Left renal pelvis (tissue), 4 donors: Measurements from ENCODE around the gene CUEDC2. TPM values are rescaled to one million over a fixed set of nuclear protein-coding genes. Genes with fewer than 3 reads are reported as not detected.

Source experiments
- DNase-seq, 4 donors: peaks; one replicate each; pipeline ENCODE4 v3.0.0-alpha.2; 2013; ENCODE audit warnings: low read depth in 4 of 4, low spot score in 3 of 4
- polyA plus RNA-seq, 4 donors: library from polyadenylated mRNA; unstranded; fragments of 120-200 nt; gene quantifications; one replicate each; pipeline ENCODE4 v1.2.1, GENCODE V29; 2013; ENCODE audit not compliant: insufficient read length in 4 of 4

CUEDC2 gene
- polyA plus RNA-seq, 4 donors, result 62.7 to 89.6 (median 77.5) TPM

DNA sequence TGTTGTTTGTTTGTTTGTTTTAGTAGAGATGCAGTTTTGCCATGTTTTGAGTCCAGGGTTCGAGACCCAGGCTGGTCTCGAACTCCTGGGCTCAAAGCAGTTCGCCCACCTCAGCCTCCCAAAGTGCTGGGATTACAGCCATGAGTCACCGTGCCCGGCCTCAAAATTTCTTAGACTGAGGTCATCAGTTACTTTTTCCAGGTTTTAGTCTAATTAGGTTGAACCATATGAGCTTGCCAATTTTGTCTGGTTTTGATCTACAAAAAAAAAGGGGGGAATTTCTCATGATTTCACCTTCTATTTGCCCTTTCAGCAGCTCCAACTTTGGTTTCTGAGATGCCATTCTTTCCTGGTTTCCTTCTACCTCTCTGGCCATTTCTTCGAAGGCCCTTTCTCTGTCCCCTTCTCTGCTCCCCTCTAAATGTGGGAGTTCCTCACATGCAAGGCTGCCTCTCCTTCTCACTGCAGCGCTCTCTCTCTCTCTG is 5.5 kb downstream of the CUEDC2 start:
- no peak for DNase-seq

DNA sequence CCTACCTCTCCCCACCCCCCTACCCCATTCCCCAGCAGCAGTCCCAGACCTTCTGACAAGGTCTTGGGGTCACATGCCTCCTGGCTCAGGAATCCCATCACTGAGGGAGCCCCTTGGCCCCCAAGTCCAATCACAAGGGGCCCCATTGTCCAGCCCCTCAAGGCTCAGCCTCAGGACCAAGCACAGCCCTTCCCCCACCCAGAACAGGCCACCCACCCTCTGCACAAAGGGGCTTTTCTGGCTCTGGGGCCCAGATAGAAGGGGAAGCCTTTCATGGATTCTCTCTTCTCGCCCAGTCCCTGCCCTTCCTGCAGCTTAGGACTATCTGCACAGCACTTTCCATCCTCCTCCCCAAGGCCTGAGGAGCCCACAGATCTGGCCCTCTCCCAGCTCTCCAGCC is 6.9 kb downstream of the CUEDC2 start:
- DNase-seq, result no peak

DNA sequence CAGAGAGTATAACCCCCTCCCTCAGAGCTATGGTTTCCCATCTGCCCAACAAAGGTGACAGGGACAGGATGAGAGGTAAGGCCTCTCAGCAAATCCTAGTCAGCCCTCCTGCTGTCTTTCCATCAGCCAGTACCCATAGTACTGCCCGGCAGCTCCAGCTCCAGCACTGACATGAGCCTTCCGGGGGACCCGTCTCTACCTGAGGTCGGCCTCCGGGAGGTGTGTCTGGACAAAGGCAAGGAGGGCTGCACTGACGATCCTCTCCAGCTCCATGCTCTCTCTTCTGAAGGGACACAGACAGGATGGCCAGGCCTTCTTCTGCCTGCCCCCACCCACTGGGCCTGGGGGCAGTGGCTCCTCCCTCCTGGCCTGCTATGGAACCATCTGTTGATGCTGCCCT is 7.5 kb downstream of the CUEDC2 start:
- no peak for DNase-seq

DNA sequence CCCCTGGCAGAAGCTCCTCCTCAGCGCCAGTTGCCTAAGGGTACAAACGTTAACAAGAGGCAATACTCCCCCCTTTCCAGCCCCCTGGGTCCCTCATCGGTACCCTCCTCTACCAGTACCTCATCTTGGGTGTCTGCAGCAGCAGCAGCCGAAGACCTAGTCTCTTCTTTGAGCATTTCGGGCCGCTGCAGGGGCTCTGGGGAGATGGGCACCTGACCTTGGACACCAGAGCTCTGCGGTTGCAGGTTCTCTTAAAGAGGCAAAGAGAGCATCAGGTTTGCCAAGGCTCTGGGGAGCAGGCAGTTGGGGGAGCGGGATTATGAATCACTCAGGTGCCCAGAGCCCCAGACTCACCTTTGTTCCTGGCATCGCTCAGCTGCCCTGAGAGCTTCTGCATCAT is 8.2 kb downstream of the CUEDC2 start:
- no peak for DNase-seq

DNA sequence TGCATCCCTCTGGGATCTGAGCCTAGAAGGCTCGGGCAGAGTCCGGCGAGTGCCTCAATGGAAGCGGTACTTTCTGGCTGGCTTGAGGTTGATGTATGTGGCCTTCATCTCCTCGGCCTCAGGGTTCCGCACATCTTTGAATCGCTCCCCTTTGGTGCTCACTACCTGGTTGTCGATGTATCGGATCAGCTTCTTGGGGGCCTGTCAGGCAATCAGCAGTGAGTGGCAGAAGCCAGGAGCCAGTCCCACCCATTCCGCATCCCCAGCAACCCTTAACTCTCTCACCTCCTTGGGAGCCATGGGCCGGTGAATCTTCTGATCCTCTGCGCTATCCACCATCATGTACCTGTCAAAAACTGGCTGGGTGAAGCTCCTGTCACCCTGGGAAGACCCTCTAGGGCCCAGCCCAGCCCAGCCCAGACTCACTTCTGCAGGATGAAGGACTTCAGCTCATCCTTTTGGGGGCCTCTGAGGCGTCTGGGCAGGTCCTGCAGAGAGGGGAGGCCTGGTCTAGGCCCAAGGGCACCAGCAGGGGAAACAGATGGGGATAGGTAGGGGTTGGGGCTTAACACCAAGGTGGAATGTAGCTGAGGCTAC is 8.9 kb downstream of the CUEDC2 start:
- DNase-seq, result no peak

DNA sequence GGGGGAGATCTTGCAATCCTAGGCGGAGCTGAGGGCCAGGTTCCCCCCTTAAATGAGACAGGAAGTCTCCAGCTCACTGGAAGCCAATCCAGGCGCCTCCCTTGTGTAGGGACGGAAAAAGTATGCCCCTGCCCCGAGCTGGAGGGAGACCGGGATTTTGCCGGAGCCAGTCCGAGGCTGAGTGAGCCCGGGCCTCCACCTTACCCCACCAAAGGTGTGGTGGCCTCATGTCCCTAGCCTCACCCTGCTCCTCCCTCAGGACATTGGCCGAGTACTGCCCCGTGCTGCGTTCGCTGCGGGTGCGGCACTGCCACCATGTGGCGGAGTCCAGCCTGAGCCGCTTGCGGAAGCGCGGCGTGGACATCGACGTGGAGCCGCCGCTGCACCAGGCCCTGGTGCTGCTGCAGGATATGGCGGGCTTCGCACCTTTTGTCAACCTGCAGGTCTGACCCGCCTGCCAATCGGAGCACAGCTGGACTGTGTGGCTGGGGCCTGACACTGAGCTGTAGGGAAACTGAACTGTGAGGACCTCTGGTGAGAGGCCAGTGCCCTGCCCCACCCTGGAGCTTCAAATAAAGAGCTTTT is 9.7 kb downstream of the CUEDC2 start:
- DNase-seq, result no peak

DNA sequence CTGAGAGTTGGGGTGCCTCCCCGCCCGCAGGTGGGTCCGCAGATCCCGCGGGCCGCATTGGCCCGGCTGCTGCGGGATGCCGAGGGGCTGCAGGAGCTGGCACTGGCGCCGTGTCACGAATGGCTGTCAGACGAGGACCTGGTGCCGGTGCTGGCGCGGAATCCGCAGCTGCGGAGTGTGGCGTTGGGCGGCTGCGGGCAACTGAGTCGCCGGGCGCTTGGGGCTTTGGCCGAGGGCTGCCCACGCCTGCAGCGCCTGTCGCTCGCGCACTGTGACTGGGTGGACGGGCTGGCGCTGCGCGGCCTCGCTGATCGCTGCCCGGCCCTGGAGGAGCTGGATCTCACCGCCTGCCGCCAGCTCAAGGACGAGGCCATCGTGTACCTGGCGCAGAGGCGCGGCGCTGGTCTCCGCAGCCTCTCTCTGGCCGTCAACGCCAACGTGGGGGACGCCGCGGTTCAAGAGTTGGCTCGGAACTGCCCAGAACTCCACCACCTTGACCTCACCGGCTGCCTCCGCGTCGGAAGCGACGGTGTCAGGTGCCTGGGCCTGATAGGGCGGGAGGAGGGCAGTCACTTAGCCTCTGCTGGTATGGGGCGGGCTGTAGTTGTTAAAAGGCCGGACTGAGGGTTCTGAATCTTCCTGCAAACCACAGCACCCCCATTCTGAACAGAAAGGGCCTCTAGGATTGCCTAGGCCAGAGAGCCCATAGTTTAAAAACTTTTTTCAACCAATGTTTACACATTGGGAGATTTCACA is 10.4 kb downstream of the CUEDC2 start:
- no peak for DNase-seq

DNA sequence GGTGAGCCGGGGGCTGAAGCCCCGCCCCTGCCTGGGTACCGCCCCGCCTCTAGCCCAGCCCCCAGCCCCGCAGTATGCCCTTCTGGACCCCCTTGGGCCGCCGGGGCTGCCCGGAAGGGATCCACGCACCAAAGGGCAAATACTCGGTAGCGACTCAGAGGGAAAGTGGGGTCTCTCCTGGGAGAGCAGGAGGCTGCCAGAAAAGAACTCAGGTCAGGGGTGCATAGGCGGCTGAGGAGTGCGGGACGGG is 10.9 kb downstream of the CUEDC2 start:
- DNase-seq, result no peak

DNA sequence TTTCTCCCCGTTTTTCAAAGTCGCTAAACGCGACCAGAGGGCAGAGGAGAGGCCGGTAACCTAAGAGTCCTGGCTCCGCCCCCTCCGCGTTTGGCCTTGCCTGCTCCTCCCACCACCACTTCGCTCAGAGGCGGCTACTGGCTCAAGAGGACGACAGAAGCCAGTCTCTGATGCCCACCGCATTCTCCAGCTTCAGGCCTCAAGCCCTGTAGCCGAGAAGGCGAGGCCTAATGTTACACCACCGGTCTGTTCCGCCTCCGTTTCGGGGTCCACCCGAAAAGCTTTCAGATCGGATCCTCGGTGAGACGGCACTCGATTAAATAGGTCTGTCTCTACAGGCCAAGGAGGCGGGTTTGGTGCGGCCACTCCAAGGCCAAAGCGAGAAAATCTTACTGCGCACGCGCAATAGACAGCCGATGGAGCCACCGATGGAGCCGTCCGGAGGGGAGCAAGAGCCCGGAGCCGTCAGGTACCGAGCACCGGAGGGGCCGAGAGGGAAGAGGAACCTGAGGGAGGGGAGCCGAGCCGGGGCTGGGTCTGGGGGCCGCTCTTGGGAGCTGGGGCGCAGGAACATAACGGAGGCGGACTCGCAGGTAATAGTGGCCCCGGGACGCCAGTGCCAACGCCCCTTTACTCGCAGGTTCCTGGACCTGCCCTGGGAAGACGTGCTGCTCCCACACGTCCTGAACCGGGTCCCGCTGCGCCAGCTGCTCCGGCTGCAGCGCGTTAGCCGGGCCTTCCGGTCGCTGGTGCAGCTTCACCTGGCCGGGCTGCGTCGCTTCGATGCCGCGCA is 11.5 kb downstream of the CUEDC2 start, which contains the start of gene FBXL15:
FBXL15 (plus strand) TSS at position 123 of the 793 bp plus-strand sequence; CDS start at position 417, 294 bp downstream.
- DNase-seq, result peak; percentile 95 to 97 (median 96)

DNA sequence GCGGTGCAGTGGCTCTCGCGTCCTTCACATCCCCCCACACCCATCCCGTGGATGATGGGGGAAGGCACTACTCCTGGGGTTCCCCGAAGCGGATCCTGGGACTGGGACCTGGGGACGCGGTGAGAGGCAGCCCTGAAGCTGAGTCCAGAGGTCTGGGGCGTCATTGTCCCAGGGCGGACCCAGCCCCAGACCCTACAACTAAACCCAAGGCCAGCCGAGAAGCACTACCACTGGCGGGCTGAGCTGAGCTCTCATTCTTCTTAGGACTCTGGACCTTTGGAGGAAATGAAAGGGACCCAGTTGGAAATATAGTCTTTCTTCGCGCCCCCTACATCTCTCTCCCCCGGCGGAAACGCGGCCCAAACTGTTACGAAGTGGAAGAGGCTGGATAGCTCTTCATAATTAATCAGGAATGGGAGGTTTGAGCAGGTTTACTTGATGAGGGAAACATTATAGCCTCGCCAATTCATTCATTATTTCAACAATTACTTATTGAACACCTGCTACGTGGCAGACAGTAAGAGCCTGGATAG is 12.1 kb downstream of the CUEDC2 start:
- no peak for DNase-seq

DNA sequence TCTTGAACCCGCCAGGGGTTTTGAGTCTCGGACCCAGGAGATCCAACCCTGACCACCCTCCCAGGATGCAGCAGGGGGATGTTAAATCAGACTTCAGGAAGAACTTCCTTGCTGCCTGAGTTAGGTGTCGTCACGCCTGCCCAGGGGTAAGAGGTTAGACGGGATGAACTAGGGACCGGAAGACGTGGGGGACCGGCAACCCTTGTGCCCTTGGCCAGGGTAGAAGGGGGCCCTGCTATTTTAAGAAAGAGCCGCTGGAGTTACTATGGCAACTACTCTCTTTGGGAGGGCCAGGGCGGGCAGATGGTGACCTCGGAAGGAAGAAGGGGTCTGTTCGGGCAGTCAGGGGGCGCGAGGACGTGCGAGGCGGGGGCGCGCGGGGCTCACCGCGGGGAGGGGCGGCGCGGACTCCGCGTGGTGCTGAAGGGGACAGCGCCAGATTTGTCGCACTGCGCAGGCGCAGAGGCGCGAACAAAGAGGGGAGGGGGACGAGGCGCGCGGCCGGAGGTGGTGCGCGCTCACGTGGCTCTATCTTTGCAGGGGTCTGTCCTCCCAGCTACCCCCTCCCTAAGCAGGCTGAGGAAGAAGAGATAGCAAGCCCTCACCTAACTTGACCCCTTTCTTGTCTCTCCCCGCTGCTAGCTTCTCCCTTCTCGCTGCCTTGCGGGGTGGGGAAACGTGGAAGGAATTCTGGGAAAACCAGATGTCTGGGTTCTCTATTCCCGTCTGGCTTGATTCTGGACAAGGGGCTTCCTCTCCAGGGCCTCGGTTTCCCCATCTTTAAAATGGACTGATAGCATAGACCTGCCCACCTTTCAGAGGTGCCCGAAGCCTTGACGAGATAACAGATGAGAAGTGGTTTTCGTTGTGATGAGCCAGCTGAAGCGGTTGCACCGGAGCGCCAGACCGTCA is 12.8 kb downstream of the CUEDC2 start:
- no peak for DNase-seq

DNA sequence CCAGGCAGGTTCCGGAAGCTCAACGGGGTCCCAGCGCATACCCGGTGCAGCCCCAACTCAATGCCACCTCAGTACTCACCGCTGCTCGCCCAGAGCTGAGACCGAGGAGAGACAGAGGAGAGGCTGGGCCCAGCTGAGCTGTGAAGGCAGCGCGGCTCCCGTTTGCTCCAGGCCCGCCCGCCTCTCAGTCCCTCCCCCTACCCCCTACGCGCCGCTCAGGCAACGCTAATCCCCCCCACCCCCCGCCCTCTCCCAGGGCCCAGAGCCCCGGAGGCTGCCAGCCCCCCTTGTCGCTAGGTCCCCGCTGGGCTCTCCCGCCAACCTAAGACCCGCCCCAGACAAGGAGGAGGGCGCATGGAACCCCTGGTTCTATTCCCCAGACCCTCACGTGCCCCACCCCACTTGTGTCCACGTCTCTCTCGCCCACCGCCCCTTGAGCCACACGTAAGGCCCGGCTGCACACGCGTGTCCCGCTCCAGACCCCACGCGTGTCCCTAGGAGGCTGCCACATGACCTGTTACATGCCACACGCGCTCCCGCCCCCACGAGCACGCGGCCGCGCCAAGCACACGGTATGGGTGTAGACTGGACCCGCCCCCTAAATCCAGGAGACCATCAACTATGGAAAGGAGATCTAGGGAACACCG is 13.6 kb downstream of the CUEDC2 start, which contains the start of gene PSD:
PSD (minus strand) TSS at position 164 of the 647 bp plus-strand sequence. CDS start 1,747 bp downstream, outside the sequence.
- no peak for DNase-seq

DNA sequence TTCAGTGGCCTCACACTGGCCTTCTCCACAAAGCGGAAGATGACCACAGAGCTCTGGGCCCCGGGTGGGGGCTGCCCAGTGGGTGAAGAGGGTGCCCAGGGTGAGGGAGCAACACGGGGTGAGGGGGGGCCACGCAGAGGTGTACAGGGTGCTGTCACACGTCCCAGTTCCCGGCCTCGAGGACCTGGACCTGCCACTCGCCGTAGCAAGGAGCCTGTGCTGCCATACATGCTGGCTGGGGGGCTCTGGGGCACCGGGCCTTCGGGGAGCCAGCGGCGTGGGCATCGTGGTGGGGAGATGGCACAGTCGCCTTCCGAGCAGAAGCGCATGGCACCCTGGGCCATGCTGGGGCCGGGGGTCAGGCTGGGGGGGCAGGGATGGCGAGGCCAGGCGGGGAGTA is 15.7 kb downstream of the CUEDC2 start:
- DNase-seq, result no peak

DNA sequence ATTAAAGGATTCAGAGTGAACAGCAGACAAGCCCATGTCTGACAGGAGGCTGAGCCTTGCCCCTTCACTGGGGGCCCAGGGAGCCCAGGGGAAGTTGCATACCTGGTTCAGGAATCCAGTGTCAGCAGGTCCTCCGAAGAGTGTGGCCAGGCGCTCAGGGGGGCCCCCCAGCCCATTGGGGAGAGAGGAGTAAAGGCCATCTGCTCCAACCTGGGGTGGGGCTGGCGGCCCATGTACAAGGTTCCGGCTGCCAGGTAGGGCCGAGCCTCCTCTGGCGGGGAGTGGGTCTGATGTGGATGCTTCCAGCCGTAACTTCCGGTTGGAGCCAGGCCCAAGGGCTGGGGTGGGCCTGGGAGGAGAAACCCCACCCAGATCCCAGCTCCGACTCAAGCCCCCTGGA is 16.1 kb downstream of the CUEDC2 start:
- DNase-seq, result no peak

DNA sequence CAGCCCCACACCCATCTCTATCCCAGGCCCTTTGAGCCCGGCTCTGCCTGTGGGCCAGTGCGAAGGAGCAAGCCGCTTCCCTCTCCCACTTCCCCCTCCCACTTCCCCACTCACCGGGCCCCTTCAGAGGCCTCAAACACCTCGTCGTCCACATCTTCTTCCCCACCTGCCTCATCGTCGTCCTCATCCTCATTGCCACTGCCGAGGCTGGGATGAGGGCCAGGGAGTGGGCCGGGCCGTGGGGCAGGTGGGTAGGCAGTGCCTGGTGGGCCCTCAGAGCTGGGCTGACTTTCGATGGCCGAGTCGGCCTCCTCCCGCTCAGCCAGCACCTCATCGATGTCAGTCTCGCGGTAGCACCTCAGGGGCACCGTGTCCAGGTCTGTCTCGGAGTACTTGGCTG is 17.6 kb downstream of the CUEDC2 start:
- DNase-seq, result no peak

DNA sequence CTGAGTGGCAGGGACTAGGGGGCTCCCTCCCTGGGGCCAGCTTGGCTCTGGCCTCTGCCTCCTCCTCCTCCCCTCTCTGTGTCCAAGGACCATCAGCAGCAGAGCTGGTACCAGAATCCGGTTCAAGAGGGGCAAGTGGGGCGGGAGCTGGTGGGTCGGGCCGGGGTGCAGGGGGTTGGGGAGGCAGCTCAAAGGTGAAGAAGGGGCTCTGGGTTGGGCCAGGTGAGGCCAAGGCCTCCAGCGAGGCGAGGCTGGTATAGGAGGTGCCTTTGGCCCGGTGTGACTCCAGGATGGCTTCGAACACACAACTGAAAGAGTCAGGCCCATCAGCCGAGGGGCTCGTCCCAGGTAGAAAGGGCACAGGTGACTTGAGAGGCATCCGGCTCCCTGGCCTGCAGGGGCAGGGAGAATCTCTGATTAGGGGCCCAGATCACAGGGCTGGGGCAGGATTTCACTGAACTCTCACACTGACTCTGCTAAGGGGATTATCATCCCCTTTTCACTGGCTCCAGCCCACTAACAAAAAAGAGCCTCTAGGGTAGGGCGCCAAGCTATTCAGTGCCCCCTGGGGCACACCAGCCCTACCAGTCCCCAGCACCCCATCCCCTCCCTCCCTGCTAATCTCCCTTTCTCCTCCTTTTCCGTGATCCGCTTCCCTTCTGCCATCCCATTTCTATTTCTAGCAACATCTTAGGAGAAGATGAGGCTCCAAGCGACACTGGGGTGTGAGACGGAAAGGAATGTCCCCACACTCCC is 18.4 kb downstream of the CUEDC2 start:
- no peak for DNase-seq

DNA sequence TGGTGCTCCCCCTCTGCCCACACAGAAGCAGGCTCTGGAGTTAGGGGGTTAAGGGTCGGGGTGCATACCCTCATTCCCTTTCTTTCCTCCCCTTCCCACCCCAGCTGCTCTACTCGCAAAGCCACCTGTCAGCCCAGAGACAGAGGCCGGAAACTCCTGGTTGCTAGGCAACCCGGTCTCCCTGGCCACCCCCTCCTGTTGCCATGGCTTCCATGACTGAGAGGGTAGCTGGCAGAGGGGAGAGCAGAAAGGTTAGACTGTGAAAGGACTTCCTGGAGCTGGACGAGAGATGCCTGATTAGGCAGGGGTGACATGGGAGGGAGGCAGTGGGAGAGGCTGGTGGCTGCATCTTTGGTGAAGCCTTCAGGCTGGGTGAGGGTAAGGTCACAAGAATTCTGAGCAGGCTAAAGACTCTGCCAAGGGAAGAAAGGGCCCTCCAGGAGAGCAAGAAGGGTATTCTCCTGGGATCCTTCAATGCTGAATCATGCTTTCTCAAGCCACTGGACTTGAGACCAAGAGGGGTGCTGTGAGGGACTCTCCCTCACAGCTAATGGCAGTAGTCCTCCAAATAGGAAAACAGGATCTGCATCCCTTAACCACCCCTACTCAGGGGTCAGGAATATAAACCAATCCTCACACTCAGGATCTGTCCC is 19.2 kb downstream of the CUEDC2 start:
- DNase-seq, result no peak

DNA sequence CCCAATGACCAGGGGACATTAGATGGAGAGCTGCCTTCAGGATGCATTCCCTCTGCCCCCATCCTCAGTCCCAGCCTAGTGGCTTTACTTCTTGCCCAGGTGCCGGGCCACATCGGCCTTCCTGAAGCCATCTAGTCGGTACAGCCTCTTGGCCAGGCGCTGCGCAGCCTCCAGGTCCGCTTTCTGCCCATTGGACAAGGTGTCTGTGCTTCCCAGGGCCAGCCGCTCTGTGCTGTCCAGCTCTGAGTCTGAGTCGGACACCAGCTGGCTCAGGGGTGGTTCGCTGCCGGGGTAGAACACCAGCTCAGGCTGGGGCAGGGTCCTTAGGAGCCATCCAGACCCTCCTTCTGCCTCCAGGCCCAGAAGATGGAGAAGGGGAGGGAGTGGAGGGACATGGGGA is 20.1 kb downstream of the CUEDC2 start:
- DNase-seq, result no peak
